Measurements from ENCODE around the gene CTNNB1. TPM values are rescaled to one million over a fixed set of nuclear protein-coding genes. Genes with fewer than 3 reads are reported as not detected.

The CTNNB1 gene
- polyA plus RNA-seq, 1 donor (not counting 4 experiments of a cell fraction or from before 2014, with no cell fraction given) = 644 TPM

DNA sequence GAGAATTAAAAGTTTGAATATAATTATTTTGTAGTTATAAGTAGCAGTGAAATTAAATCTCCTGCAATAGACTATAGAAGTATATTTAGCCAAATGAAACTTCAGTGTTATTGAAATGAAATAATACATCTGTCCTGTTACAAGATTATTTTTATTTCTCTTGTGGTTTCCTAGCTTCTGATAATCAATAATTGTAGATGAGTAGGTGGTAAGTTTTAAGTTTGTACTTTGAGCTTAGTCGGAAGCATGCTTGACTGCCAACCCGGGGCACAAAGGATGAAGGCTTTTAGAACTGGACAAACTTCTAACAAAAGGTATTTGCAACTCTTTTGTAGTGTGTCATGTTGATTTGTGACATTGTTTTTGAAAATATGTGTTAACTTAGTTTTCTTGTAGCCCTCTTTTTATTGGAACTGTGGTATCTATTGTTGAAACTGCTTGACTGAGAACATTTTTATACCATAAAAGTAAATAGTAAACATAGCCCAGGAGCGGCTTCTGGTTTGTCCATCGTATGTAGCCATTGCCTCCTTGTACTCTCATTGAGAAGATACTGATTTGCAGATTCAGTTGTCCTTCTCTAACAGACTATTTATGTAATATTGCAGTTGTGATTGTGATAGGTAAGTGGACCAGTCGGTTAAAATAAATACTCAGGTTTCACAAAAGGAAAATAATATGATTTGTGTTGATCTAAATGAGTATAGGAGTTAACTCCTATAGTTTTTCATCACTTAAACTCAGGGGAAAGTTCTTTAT lies 2.9 kb downstream of the CTNNB1 start:
- no peaks in the 10 kb centered on the region for H3K27me3 ChIP-seq (ENCODE audit: control insufficient read depth, extremely low read depth, insufficient read depth, low read length)
- FAIRE-seq = no peak
- peak overlapping the region; percentile 77 for H3K9ac ChIP-seq (ENCODE audit: control insufficient read depth, extremely low read depth, insufficient read depth, low read length)
- H3K27ac ChIP-seq (ENCODE audit: control insufficient read depth, insufficient read depth, low read length) = peak overlapping the region; percentile 22
- H3K79me2 ChIP-seq (ENCODE audit: control insufficient read depth, insufficient read depth, low read length) = peaks cover 78% of the 10 kb centered on the region
- peak overlapping the region; percentile 81 to 98 (median 98) for H3K4me3 ChIP-seq (ENCODE audit: control insufficient read depth in 2 of 3, extremely low read depth in 1 of 3, insufficient read depth in 2 of 3, low read depth in 1 of 3, low read length in 3 of 3)
- H3K4me1 ChIP-seq (ENCODE audit: control insufficient read depth, extremely low read depth, insufficient read depth, low read length) = peaks cover 23% of the 10 kb centered on the region
- H3K4me2 ChIP-seq (ENCODE audit: control insufficient read depth, extremely low read depth, insufficient read depth, low read depth, low read length) = peak overlapping the region; percentile 79
- peaks cover 50% of the 10 kb centered on the region for H4K20me1 ChIP-seq (ENCODE audit: control insufficient read depth, extremely low read depth, insufficient read depth, low read length)
- no peaks in the 10 kb centered on the region for H3K9me1 ChIP-seq (ENCODE audit: control insufficient read depth, extremely low read depth, insufficient read depth, low read length)
- H3K36me3 ChIP-seq (ENCODE audit: control insufficient read depth in 2 of 2, extremely low read depth in 1 of 2, insufficient read depth in 2 of 2, low read length in 2 of 2) = peaks cover 0 to 4% of the 10 kb centered on the region in 2 experiments
- TF ChIP-seq, protein P1, sequence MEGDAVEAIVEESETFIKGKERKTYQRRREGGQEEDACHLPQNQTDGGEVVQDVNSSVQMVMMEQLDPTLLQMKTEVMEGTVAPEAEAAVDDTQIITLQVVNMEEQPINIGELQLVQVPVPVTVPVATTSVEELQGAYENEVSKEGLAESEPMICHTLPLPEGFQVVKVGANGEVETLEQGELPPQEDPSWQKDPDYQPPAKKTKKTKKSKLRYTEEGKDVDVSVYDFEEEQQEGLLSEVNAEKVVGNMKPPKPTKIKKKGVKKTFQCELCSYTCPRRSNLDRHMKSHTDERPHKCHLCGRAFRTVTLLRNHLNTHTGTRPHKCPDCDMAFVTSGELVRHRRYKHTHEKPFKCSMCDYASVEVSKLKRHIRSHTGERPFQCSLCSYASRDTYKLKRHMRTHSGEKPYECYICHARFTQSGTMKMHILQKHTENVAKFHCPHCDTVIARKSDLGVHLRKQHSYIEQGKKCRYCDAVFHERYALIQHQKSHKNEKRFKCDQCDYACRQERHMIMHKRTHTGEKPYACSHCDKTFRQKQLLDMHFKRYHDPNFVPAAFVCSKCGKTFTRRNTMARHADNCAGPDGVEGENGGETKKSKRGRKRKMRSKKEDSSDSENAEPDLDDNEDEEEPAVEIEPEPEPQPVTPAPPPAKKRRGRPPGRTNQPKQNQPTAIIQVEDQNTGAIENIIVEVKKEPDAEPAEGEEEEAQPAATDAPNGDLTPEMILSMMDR (optimal IDR thresholded peaks at IDR 0.05 in 1 of 3, IDR thresholded peaks at IDR 0.05 in 1 of 3, conservative IDR thresholded peaks at IDR 0.05 in 1 of 3; ENCODE audit: extremely low read depth in 1 of 3, insufficient read depth in 2 of 3, low read length in 3 of 3) = no peak
- TF ChIP-seq EZH2 (IDR thresholded peaks at IDR 0.05; ENCODE audit: low read length) = no peak
- H3K9me3 ChIP-seq (ENCODE audit: control insufficient read depth, low read depth, low read length) = no peaks in the 10 kb centered on the region
- no peak for DNase-seq (ENCODE audit: low read depth, low spot score)
- dilution Hi-C loops (cut with MboI; ENCODE audit: extremely low pct_ligation_motif_present, low sequenced_read_pairs) = no loop called here
- no peak overlapping the region for H2AFZ ChIP-seq (ENCODE audit: control insufficient read depth, low read length)

- Histone ChIP-seq H3K9ac (ENCODE audit: control insufficient read depth, extremely low read depth, insufficient read depth, low read length) (no peak overlapping the region), H3K4me1 (ENCODE audit: control insufficient read depth, extremely low read depth, insufficient read depth, low read length) (peaks cover 23% of the 10 kb centered on the region), H3K27me3 (ENCODE audit: control insufficient read depth, extremely low read depth, insufficient read depth, low read length) (no peaks in the 10 kb centered on the region), H3K27ac (ENCODE audit: control insufficient read depth, insufficient read depth, low read length) (peak overlapping the region; percentile 22), H2AFZ (ENCODE audit: control insufficient read depth, low read length) (no peak overlapping the region), H3K4me2 (ENCODE audit: control insufficient read depth, extremely low read depth, insufficient read depth, low read depth, low read length) (peak overlapping the region; percentile 79), H4K20me1 (ENCODE audit: control insufficient read depth, extremely low read depth, insufficient read depth, low read length) (peaks cover 56% of the 10 kb centered on the region), H3K36me3 (ENCODE audit: control insufficient read depth in 2 of 2, extremely low read depth in 1 of 2, insufficient read depth in 2 of 2, low read length in 2 of 2) (peaks cover 0 to 4% of the 10 kb centered on the region in 2 experiments), H3K79me2 (ENCODE audit: control insufficient read depth, insufficient read depth, low read length) (peaks cover 84% of the 10 kb centered on the region), H3K9me3 (ENCODE audit: control insufficient read depth, low read depth, low read length) (no peaks in the 10 kb centered on the region), H3K4me3 (ENCODE audit: control insufficient read depth in 2 of 3, extremely low read depth in 1 of 3, insufficient read depth in 2 of 3, low read depth in 1 of 3, low read length in 3 of 3) (peak overlapping the region; percentile 81 to 98 (median 98)), H3K9me1 (ENCODE audit: control insufficient read depth, extremely low read depth, insufficient read depth, low read length) (no peaks in the 10 kb centered on the region)
- FAIRE-seq = peak; percentile 84
- DNase-seq (ENCODE audit: low read depth, low spot score) = no peak
- dilution Hi-C loops (cut with MboI; ENCODE audit: extremely low pct_ligation_motif_present, low sequenced_read_pairs) = no loop called here
- TF ChIP-seq, protein P1 (optimal IDR thresholded peaks at IDR 0.05 in 1 of 3, IDR thresholded peaks at IDR 0.05 in 1 of 3, conservative IDR thresholded peaks at IDR 0.05 in 1 of 3; ENCODE audit: extremely low read depth in 1 of 3, insufficient read depth in 2 of 3, low read length in 3 of 3) = peak; percentile 33 to 49 (median 48)
- no peak for TF ChIP-seq EZH2 (IDR thresholded peaks at IDR 0.05; ENCODE audit: low read length)
These were observed 3.6 kb downstream of the CTNNB1 start for GRCh38 chr3:41202834-41203345.

All from keratinocyte (primary cell).